Liver (tissue), 9 donors: ENCODE measurements around the gene SLX4. TPM values are rescaled to one million over a fixed set of nuclear protein-coding genes. Genes with fewer than 3 reads are reported as not detected.

Source experiments
- DNase-seq: peaks from one replicate; pipeline ENCODE4 v3.0.0-alpha.2; 2017; ENCODE audit warnings: low spot score
- H3K27ac ChIP-seq, 2 donors: one replicate each; pipeline ENCODE4 v1.7.0; 2013; ENCODE audit warnings: inconsistent platforms in 2 of 2, low read length in 2 of 2, control low read depth in 1 of 2, low read depth in 1 of 2, mild to moderate bottlenecking in 1 of 2
- H3K27me3 ChIP-seq, 4 donors: one replicate each; pipeline versions ENCODE4 v1.6.1 to v1.7.0; 2013; ENCODE audit warnings: low read length in 3 of 4, inconsistent platforms in 1 of 4, mild to moderate bottlenecking in 1 of 4, moderate library complexity in 1 of 4; ENCODE audit not compliant: control insufficient read depth in 4 of 4, insufficient read depth in 4 of 4
- H3K36me3 ChIP-seq, 4 donors: one replicate each; pipeline versions ENCODE4 v1.6.1 to v1.7.0; 2013; ENCODE audit warnings: low read length in 3 of 4, mild to moderate bottlenecking in 3 of 4, low read depth in 1 of 4, moderate library complexity in 1 of 4; ENCODE audit not compliant: control insufficient read depth in 4 of 4, insufficient read depth in 3 of 4
- H3K4me1 ChIP-seq, 4 donors: one replicate each; pipeline versions ENCODE4 v1.6.1 to v1.7.0; 2013; ENCODE audit warnings: low read length in 3 of 4, mild to moderate bottlenecking in 3 of 4, moderate library complexity in 1 of 4; ENCODE audit not compliant: control insufficient read depth in 4 of 4, insufficient read depth in 4 of 4
- H3K4me3 ChIP-seq, 3 donors: one replicate each; pipeline versions ENCODE4 v1.6.1 to v1.7.0; 2013; ENCODE audit warnings: low read length in 3 of 3, control low read depth in 1 of 3, low read depth in 1 of 3, mild to moderate bottlenecking in 1 of 3
- H3K9ac ChIP-seq, 2 donors: one replicate each; pipeline ENCODE4 v1.7.0; 2013; ENCODE audit warnings: low read length in 2 of 2, mild to moderate bottlenecking in 2 of 2, moderate library complexity in 2 of 2, control low read depth in 1 of 2, low read depth in 1 of 2
- H3K9me3 ChIP-seq, 4 donors: one replicate each; pipeline versions ENCODE4 v1.6.1 to v1.7.0; 2013; ENCODE audit warnings: low read length in 3 of 4; ENCODE audit not compliant: control insufficient read depth in 4 of 4
- EGR1 ChIP-seq, 2 donors: IDR thresholded peaks; 2 replicates each; pipeline ENCODE4 v1.6.1; 2016 to 2018; ENCODE audit warnings: antibody characterized with exemption in 2 of 2, low read depth in 2 of 2
- FOXA1 ChIP-seq: IDR thresholded peaks from 2 replicates; pipeline ENCODE4 v1.6.1; 2016; ENCODE audit warnings: antibody characterized with exemption
- HNF4A ChIP-seq, 2 donors: conservative IDR thresholded peaks; 2 replicates each; pipeline ENCODE4 v1.6.1; 2016; ENCODE audit warnings: antibody characterized with exemption in 2 of 2, mild to moderate bottlenecking in 2 of 2
- HNF4G ChIP-seq: IDR thresholded peaks from 2 replicates; pipeline ENCODE4 v1.6.1; 2016; ENCODE audit warnings: antibody characterized with exemption
- JUND ChIP-seq, 2 donors: IDR thresholded peaks; 2 replicates each; pipeline ENCODE4 v1.6.1; 2016; ENCODE audit warnings: antibody characterized with exemption in 2 of 2
- MAX ChIP-seq: IDR thresholded peaks from 2 replicates; pipeline ENCODE4 v1.6.1; 2016; ENCODE audit warnings: antibody characterized with exemption
- NR2F2 ChIP-seq: IDR thresholded peaks from 2 replicates; pipeline ENCODE4 v1.6.1; 2016; ENCODE audit warnings: antibody characterized with exemption
- RAD21 ChIP-seq, 2 donors: IDR thresholded peaks; 2 replicates each; pipeline ENCODE4 v1.6.1; 2016; ENCODE audit warnings: antibody characterized with exemption in 2 of 2, mild to moderate bottlenecking in 2 of 2
- REST ChIP-seq: IDR thresholded peaks from 2 replicates; pipeline ENCODE4 v1.6.1; 2016; ENCODE audit warnings: antibody characterized with exemption, mild to moderate bottlenecking
- RXRA ChIP-seq, 2 donors: IDR thresholded peaks; 2 replicates each; pipeline ENCODE4 v1.6.1; 2017 to 2018; ENCODE audit warnings: antibody characterized with exemption in 2 of 2, mild to moderate bottlenecking in 1 of 2
- SP1 ChIP-seq: IDR thresholded peaks from 2 replicates; pipeline ENCODE4 v1.6.1; 2018; ENCODE audit warnings: antibody characterized with exemption, mild to moderate bottlenecking
- TAF1 ChIP-seq: conservative IDR thresholded peaks from 2 replicates; pipeline ENCODE4 v1.6.1; 2016; ENCODE audit warnings: antibody characterized with exemption, mild to moderate bottlenecking
- YY1 ChIP-seq: IDR thresholded peaks from 2 replicates; pipeline ENCODE4 v1.6.1; 2016; ENCODE audit warnings: antibody characterized with exemption, mild to moderate bottlenecking
- ZBTB33 ChIP-seq: IDR thresholded peaks from 2 replicates; pipeline ENCODE4 v1.6.1; 2016; ENCODE audit warnings: antibody characterized with exemption
- WGBS: extraction: QIAGEN DNeasy Blood & Tissue Kit; methylation state at CpG from one replicate; pipeline ENCODE4 v1.1.7; 2013; 5-methylcytosine and 5-hydroxymethylcytosine counted together
- polyA plus RNA-seq, 2 donors: library from polyadenylated mRNA; stranded (reverse) in 1 of 2; unstranded in 1 of 2; fragments of 200-250 nt in 1 of 2; fragments of >200 nt in 1 of 2; fragmentation: Nextera tagmentation in 1 of 2; extraction: Ambion mirVana in 1 of 2; gene quantifications; one replicate each; pipeline versions ENCODE4 v1.2.1 to v1.2.3, GENCODE V29; 2013 to 2015
- total RNA-seq, 2 donors: library from RNA; depleted of rRNA; stranded (reverse); fragments of >200 nt; gene quantifications; one replicate each; pipeline ENCODE4 v1.2.3, GENCODE V29; 2014
- donor health status: healthy.
- donor health status: healthy.
- donor health status: healthy.
- donor health status: healthy.
- donor health status: healthy.

The SLX4 gene
- total and polyA plus RNA-seq, 4 donors: 0.32 to 4.9 (median 1.3) TPM

DNA sequence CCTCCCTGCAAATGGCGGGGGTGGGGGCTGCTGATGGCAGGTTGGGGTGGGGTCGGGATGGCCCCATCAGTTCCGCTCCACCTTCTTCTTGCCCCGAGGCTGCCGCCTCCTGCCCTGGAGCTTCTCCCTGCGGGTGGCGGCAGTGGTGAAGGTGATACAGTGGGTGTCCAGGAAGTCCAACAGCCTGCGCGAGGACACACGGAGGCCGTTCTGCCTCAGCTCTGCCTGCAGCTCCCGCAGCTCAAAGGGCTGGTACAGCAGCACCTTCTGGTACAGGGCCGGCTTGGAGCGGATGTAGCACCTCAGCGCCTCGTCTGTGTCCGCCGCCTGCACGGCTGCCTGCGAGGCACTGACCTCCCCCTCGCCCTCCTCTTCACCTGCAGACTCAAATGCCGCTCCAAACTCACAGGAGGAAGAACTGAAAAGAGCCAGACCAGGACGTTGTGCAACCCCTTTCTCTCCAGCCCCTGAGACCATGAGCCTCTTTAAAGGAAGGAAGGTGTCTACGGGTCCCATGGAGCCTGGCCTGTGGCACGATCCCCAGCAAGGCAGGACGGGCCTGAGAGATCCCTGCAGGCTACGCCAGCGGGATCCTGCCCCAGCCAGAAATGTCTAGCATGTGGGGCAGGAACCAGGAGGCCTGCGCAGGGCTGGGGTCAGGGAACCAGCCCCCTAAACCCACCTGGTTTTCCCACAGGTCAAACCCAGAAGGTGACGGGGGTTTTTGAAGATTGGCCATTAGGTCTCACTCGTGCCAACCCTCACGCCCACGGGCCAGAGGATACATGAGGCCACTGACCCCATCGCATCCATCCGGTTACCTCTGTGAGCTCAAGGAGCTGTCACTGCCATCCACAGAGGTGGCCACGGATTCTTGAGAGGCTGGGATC lies 28.9 kb downstream of the SLX4 start:
- no peak for DNase-seq
- H3K4me1 ChIP-seq: peaks cover 0 to 2% (median 0%) of the 10 kb centered on the region in 4 donors
- peaks cover 0 to 2% (median 0%) of the 10 kb centered on the region in 4 donors for H3K27me3 ChIP-seq
- peaks cover 0 to 7% (median 1%) of the 10 kb centered on the region in 4 donors for H3K36me3 ChIP-seq
- H3K4me3 ChIP-seq: no peak overlapping the region
- no peak overlapping the region for H3K27ac ChIP-seq
- WGBS: 95% methylated on average over 36 of the region's 36 CpGs
- H3K9me3 ChIP-seq: no peaks in the 10 kb centered on the region
- H3K9ac ChIP-seq: no peak overlapping the region
- no peak for TF ChIP-seq HNF4A (conservative IDR thresholded peaks at IDR 0.05)
- no peak for TF ChIP-seq SP1
- TF ChIP-seq JUND (IDR thresholded peaks at IDR 0.05): no peak
- no peak for TF ChIP-seq RAD21 (IDR thresholded peaks at IDR 0.05)
- TF ChIP-seq NR2F2: no peak
- TF ChIP-seq TAF1: no peak
- no peak for TF ChIP-seq EGR1 (IDR thresholded peaks at IDR 0.05; ENCODE audit: low read depth in 2 of 2)
- TF ChIP-seq ZBTB33: no peak
- no peak for TF ChIP-seq YY1
- TF ChIP-seq FOXA1: no peak
- no peak for TF ChIP-seq HNF4G
- no peak for TF ChIP-seq RXRA (IDR thresholded peaks at IDR 0.05)
- no peak for TF ChIP-seq MAX

- 98% methylated on average over 10 of the region's 10 CpGs for WGBS
- TF ChIP-seq REST: no peak
Measured at GRCh38 chr16:3581392-3581791, 30.0 kb downstream of the SLX4 start.

More at GRCh38 chr16:3581392-3581791, 30.0 kb downstream of the SLX4 start:
- H3K9ac ChIP-seq: no peak overlapping the region
- H3K9me3 ChIP-seq: no peaks in the 10 kb centered on the region
- no peak overlapping the region for H3K4me3 ChIP-seq
- H3K27ac ChIP-seq: no peak overlapping the region
- H3K4me1 ChIP-seq: peaks cover 0 to 2% (median 0%) of the 10 kb centered on the region in 4 donors
- H3K27me3 ChIP-seq: peaks cover 0 to 2% (median 0%) of the 10 kb centered on the region in 4 donors
- no peak for DNase-seq
- H3K36me3 ChIP-seq: peaks cover 0 to 7% (median 1%) of the 10 kb centered on the region in 4 donors
